ENCODE measurements around the gene PRAME.

The PRAME gene

GRCh38 chr22:22556995-22557925 lies 1.8 kb downstream of the PRAME start:
- Histone ChIP-seq H3K79me2 (ENCODE audit: insufficient read depth, low read length) (no peaks in the 10 kb centered on the region), H3K4me2 (ENCODE audit: low read depth, low read length, poor library complexity, severe bottlenecking) (no peak overlapping the region), H4K20me1 (ENCODE audit: low read depth, low read length) (no peaks in the 10 kb centered on the region), H3K27me3 (ENCODE audit: low read length) (no peaks in the 10 kb centered on the region), H3F3A (ENCODE audit: insufficient read depth) (no peaks in the 10 kb centered on the region), H3K9me2 (replicated peaks; ENCODE audit: insufficient read depth, low read length) (no peaks in the 10 kb centered on the region), H3K9me3 (ENCODE audit: insufficient read depth, low read length) (no peaks in the 10 kb centered on the region), H3K9ac (ENCODE audit: low read length) (no peak overlapping the region), H3K27ac (ENCODE audit: low read depth, low read length) (no peak overlapping the region), H3K4me3 (ENCODE audit: insufficient read depth, low read length, poor library complexity, severe bottlenecking) (no peak overlapping the region), H2AFZ (ENCODE audit: low read depth, low read length, severe bottlenecking) (no peak overlapping the region), H3K36me3 (ENCODE audit: low read length) (no peaks in the 10 kb centered on the region)
- TF ChIP-seq EZH2phosphoT487 (conservative IDR thresholded peaks at IDR 0.05; ENCODE audit: low read length) = no peak
- TF ChIP-seq CTCF (IDR thresholded peaks at IDR 0.05; ENCODE audit: insufficient read depth, low read length, poor library complexity, severe bottlenecking) = no peak

GRCh38 chr22:22556578-22556977 lies 2.5 kb downstream of the PRAME start:
- no peak overlapping the region for H3K27ac ChIP-seq (ENCODE audit: low read depth, low read length)

GRCh38 chr22:22555596-22555995 lies 3.5 kb downstream of the PRAME start:
- Histone ChIP-seq H2AFZ (ENCODE audit: low read depth, low read length, severe bottlenecking) (no peak overlapping the region), H3K4me2 (ENCODE audit: low read depth, low read length, poor library complexity, severe bottlenecking) (no peak overlapping the region), H3K79me2 (ENCODE audit: insufficient read depth, low read length) (no peaks in the 10 kb centered on the region), H3K9me3 (ENCODE audit: insufficient read depth, low read length) (no peaks in the 10 kb centered on the region), H4K20me1 (ENCODE audit: low read depth, low read length) (no peaks in the 10 kb centered on the region), H3K27ac (ENCODE audit: low read depth, low read length) (no peak overlapping the region), H3K4me3 (ENCODE audit: insufficient read depth, low read length, poor library complexity, severe bottlenecking) (no peak overlapping the region), H3F3A (ENCODE audit: insufficient read depth) (no peaks in the 10 kb centered on the region), H3K27me3 (ENCODE audit: low read length) (no peaks in the 10 kb centered on the region), H3K9ac (ENCODE audit: low read length) (no peak overlapping the region), H3K36me3 (ENCODE audit: low read length) (no peaks in the 10 kb centered on the region), H3K9me2 (replicated peaks; ENCODE audit: insufficient read depth, low read length) (no peaks in the 10 kb centered on the region)
- no peak for TF ChIP-seq EZH2phosphoT487 (conservative IDR thresholded peaks at IDR 0.05; ENCODE audit: low read length)
- no peak for TF ChIP-seq CTCF (IDR thresholded peaks at IDR 0.05; ENCODE audit: insufficient read depth, low read length, poor library complexity, severe bottlenecking)

More at GRCh38 chr22:22556578-22556977, 2.5 kb downstream of the PRAME start:
- Histone ChIP-seq H3K9me2 (replicated peaks; ENCODE audit: insufficient read depth, low read length) (no peaks in the 10 kb centered on the region), H3F3A (ENCODE audit: insufficient read depth) (no peaks in the 10 kb centered on the region), H3K9ac (ENCODE audit: low read length) (no peak overlapping the region), H3K36me3 (ENCODE audit: low read length) (no peaks in the 10 kb centered on the region), H4K20me1 (ENCODE audit: low read depth, low read length) (no peaks in the 10 kb centered on the region), H3K4me2 (ENCODE audit: low read depth, low read length, poor library complexity, severe bottlenecking) (no peak overlapping the region), H3K9me3 (ENCODE audit: insufficient read depth, low read length) (no peaks in the 10 kb centered on the region), H3K79me2 (ENCODE audit: insufficient read depth, low read length) (no peaks in the 10 kb centered on the region), H3K27me3 (ENCODE audit: low read length) (no peaks in the 10 kb centered on the region), H3K4me3 (ENCODE audit: insufficient read depth, low read length, poor library complexity, severe bottlenecking) (no peak overlapping the region), H2AFZ (ENCODE audit: low read depth, low read length, severe bottlenecking) (no peak overlapping the region)
- no peak for TF ChIP-seq CTCF (IDR thresholded peaks at IDR 0.05; ENCODE audit: insufficient read depth, low read length, poor library complexity, severe bottlenecking)
- no peak for TF ChIP-seq EZH2phosphoT487 (conservative IDR thresholded peaks at IDR 0.05; ENCODE audit: low read length)
